Measurements from ENCODE around the gene PCP2.
"Not testable (repeated sequence)": the region's sequence is repeated elsewhere in the genome, so short reads cannot be mapped to it uniquely, and the experiment has no call there.

The PCP2 gene

GRCh38 chr19:7662657-7663056 is 29.1 kb upstream of the PCP2 start:
- in situ Hi-C loops (cut with HindIII; ENCODE audit: low sequenced_read_pairs) = no loop called here

- in situ Hi-C loops (cut with HindIII; ENCODE audit: low sequenced_read_pairs) = no loop called here
Observed at GRCh38 chr19:7661744-7662538, 28.4 kb upstream of the PCP2 start.

GRCh38 chr19:7658219-7658686 is 24.7 kb upstream of the PCP2 start:
- in situ Hi-C loops (cut with HindIII; ENCODE audit: low sequenced_read_pairs) = no loop called here

GRCh38 chr19:7657131-7657751 is 23.7 kb upstream of the PCP2 start:
- in situ Hi-C loops (cut with HindIII; ENCODE audit: low sequenced_read_pairs) = no loop called here

- in situ Hi-C loops (cut with HindIII; ENCODE audit: low sequenced_read_pairs) = no loop called here
Observed at GRCh38 chr19:7655581-7655980, 22.1 kb upstream of the PCP2 start.

GRCh38 chr19:7654401-7654800 is 20.9 kb upstream of the PCP2 start:
- in situ Hi-C loops (cut with HindIII; ENCODE audit: low sequenced_read_pairs) = no loop called here

- in situ Hi-C loops (cut with HindIII; ENCODE audit: low sequenced_read_pairs) = no loop called here
Observed at GRCh38 chr19:7652061-7652641, 18.6 kb upstream of the PCP2 start.

GRCh38 chr19:7650148-7650547 is 16.6 kb upstream of the PCP2 start:
- in situ Hi-C loops (cut with HindIII; ENCODE audit: low sequenced_read_pairs) = no loop called here

GRCh38 chr19:7648265-7649014 is 14.9 kb upstream of the PCP2 start:
- in situ Hi-C loops (cut with HindIII; ENCODE audit: low sequenced_read_pairs) = no loop called here

- in situ Hi-C loops (cut with HindIII; ENCODE audit: low sequenced_read_pairs) = no loop called here
Observed at GRCh38 chr19:7647156-7647555, 13.6 kb upstream of the PCP2 start.

GRCh38 chr19:7646426-7646700 is 12.8 kb upstream of the PCP2 start:
- in situ Hi-C loops (cut with HindIII; ENCODE audit: low sequenced_read_pairs) = no loop called here

- in situ Hi-C loops (cut with HindIII; ENCODE audit: low sequenced_read_pairs) = no loop called here
Observed at GRCh38 chr19:7645656-7646425, 12.3 kb upstream of the PCP2 start.

GRCh38 chr19:7645163-7645562 is 11.6 kb upstream of the PCP2 start:
- in situ Hi-C loops (cut with HindIII; ENCODE audit: low sequenced_read_pairs) = no loop called here

GRCh38 chr19:7644550-7644877 is 11.0 kb upstream of the PCP2 start:
- in situ Hi-C loops (cut with HindIII; ENCODE audit: low sequenced_read_pairs) = no loop called here

GRCh38 chr19:7643629-7644549 is 10.4 kb upstream of the PCP2 start:
- in situ Hi-C loops (cut with HindIII; ENCODE audit: low sequenced_read_pairs) = not testable (repeated sequence)

- in situ Hi-C loops (cut with HindIII; ENCODE audit: low sequenced_read_pairs) = no loop called here
Observed at GRCh38 chr19:7643031-7643415, 9.5 kb upstream of the PCP2 start.

GRCh38 chr19:7642295-7643030 is 8.9 kb upstream of the PCP2 start:
- in situ Hi-C loops (cut with HindIII; ENCODE audit: low sequenced_read_pairs) = no loop called here

GRCh38 chr19:7641290-7642276 is 8.1 kb upstream of the PCP2 start:
- in situ Hi-C loops (cut with HindIII; ENCODE audit: low sequenced_read_pairs) = no loop called here

All from endothelial cell of hepatic sinusoid (primary cell).